SK-N-MC (cell line): ENCODE results near the gene PLSCR3.
A peak's percentile ranks its signal among the peaks of the same experiment; 100 is the strongest.

Experiments
- DNase-seq: peaks from one replicate; pipeline ENCODE4 v3.0.0-alpha.2; 2011; ENCODE audit warnings: low read depth, low spot score
- H3K27ac ChIP-seq: fragments of 200-600 bp; sonication (generic); 2 replicates; pipeline ENCODE4 v1.5.1; 2016; ENCODE audit warnings: mixed run types
- H3K36me3 ChIP-seq: fragments of 200-600 bp; sonication (generic); 2 replicates; pipeline ENCODE4 v1.6.1; 2017; ENCODE audit warnings: antibody characterized with exemption, low read length, mixed read lengths; ENCODE audit not compliant: insufficient read depth
- H3K4me3 ChIP-seq: fragments of 200-600 bp; sonication (generic); 2 replicates; pipeline ENCODE4 v1.5.1; 2016
- H3K9ac ChIP-seq: fragments of 200-600 bp; sonication (generic); 2 replicates; pipeline ENCODE4 v1.8.0; 2017; ENCODE audit warnings: mixed run types, mixed read lengths; ENCODE audit not compliant: insufficient read length
- H3K9me3 ChIP-seq: fragments of 200-600 bp; sonication (generic); 2 replicates; pipeline ENCODE4 v1.6.1; 2017; ENCODE audit warnings: low read depth, mild to moderate bottlenecking, antibody characterized with exemption, low read length, moderate library complexity, mixed read lengths
- EZH2 ChIP-seq: fragments of 200-600 bp; sonication (generic); IDR thresholded peaks from one replicate; pipeline ENCODE4 v1.6.1; 2017; ENCODE audit warnings: antibody characterized with exemption
- FOXP2 ChIP-seq: optimal IDR thresholded peaks from 2 replicates; pipeline ENCODE3; 2011; ENCODE audit warnings: mild to moderate bottlenecking, moderate library complexity; ENCODE audit not compliant: insufficient read depth; ENCODE audit errors: extremely low read length, control extremely low read depth
- POLR2AphosphoS5 ChIP-seq: IDR thresholded peaks from 2 replicates; pipeline ENCODE4 v1.6.1; 2012; ENCODE audit warnings: mild to moderate bottlenecking, low read depth, low read length, borderline replicate concordance

PLSCR3 gene

GRCh38 chr17:7411427-7411750 lies 17.1 kb upstream of the PLSCR3 start:
- TF ChIP-seq FOXP2: no peak
- Histone ChIP-seq H3K36me3 (peaks cover 5% of the 10 kb centered on the region; the same call in 1 of the 2 replicates), H3K4me3 (no peak overlapping the region), H3K27ac (no peak overlapping the region), H3K9ac (no peak overlapping the region), H3K9me3 (no peaks in the 10 kb centered on the region)
- no peak for DNase-seq

GRCh38 chr17:7410634-7411426 lies 16.5 kb upstream of the PLSCR3 start:
- Histone ChIP-seq H3K9me3 (no peaks in the 10 kb centered on the region), H3K36me3 (peaks cover 5% of the 10 kb centered on the region; the same call in 1 of the 2 replicates), H3K4me3 (no peak overlapping the region), H3K27ac (no peak overlapping the region), H3K9ac (no peak overlapping the region)
- no peak for TF ChIP-seq POLR2AphosphoS5
- no peak for TF ChIP-seq FOXP2
- DNase-seq: no peak

DNA sequence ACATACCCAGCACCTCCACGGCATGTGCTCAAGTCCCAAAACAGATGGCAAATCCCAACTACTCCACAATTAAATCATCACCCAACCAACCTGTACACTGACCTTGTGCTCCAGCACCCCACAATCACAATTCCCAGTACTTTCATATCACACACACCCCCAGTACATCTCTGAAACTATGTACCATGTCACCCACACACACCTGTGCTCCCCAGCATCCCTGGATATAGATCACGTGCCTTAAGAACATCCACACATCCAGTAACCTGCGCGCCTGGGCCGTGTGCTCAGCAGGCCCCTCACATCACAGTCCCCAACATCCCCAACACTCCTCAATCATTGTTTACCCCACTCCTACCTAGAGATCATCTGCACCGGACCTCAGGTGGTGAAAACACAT lies 15.4 kb upstream of the PLSCR3 start:
- H3K36me3 ChIP-seq: 0 out of 2 replicates have a peak, but pooled peaks cover 5% of the 10 kb centered on the region

DNA sequence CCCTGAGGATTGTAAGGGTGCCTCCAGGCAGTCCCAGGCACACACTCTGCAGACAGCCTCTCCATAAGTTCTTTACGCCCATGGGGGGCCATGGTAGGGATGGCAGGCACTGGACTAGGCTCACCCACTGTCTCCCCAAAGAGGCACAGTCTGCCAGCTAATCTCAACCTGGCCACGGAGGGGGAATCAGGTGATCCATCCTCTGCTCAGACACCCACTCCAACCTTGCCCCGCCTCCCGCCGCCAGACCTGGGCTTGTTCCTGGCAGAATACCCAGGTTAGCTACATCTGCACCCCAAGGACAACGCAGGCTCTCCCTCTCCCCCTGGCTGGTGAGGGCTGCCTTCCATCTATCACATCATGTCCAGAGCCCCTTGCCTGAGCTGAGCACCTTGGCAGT lies 14.5 kb upstream of the PLSCR3 start:
- no peak for DNase-seq
- H3K4me3 ChIP-seq: no peak overlapping the region

More for the DNA sequence above, 15.4 kb upstream of the PLSCR3 start:
- no peak for DNase-seq
- Histone ChIP-seq H3K9me3 (no peaks in the 10 kb centered on the region), H3K9ac (no peak overlapping the region), H3K27ac (no peak overlapping the region), H3K4me3 (no peak overlapping the region)
- TF ChIP-seq EZH2 (no peak), FOXP2 (no peak), POLR2AphosphoS5 (no peak)

GRCh38 chr17:7408252-7408727 lies 14.0 kb upstream of the PLSCR3 start:
- H3K36me3 ChIP-seq: 0 out of 2 replicates have a peak, but pooled peaks cover 5% of the 10 kb centered on the region
- TF ChIP-seq EZH2: no peak
- no peak overlapping the region for H3K27ac ChIP-seq
- H3K9me3 ChIP-seq: no peaks in the 10 kb centered on the region
- no peak for DNase-seq
- H3K4me3 ChIP-seq: no peak overlapping the region
- no peak overlapping the region for H3K9ac ChIP-seq

More for the DNA sequence above, 14.5 kb upstream of the PLSCR3 start:
- Histone ChIP-seq H3K36me3 (0 out of 2 replicates have a peak, but pooled peaks cover 5% of the 10 kb centered on the region), H3K9me3 (no peaks in the 10 kb centered on the region), H3K9ac (no peak overlapping the region), H3K27ac (no peak overlapping the region)
- TF ChIP-seq POLR2AphosphoS5 (no peak), EZH2 (no peak), FOXP2 (no peak)

DNA sequence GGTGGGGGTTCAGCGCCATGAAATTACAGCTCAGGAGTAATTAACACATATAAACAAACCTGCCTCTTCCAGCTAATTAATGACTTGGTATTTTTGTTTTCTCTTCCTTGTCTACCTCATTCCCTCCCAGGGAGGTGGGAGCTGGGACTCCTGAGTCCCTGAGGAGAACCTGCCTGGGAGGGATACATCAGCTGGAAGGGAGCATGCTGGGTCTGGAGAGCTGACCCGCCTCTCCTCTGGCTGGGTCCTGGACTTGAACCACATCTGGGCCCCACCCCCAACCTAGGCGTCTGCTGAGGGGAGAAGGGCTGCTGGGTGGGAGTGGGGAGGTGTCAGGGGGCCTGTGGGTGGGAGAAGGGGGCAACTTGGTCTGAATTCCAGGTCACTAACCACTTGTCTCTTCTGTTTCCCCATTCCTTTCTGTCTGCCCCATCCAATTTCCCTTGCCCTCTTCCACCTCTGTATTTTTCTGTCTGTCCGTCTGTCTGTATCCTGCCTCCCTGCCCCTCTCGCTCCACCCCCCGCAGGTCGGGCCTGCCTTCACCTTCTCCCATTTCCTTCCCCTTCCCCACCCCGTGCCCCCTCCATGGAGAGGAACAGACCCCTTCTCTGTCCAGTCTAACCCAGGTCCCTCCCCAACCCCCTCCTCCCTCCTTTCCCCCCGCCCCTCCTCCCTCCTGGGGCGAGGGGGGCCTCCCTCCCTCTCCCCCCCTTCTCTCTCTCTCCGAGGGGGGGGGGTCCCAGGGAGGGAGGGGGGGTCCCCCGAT lies 13.3 kb upstream of the PLSCR3 start, which contains the start of gene NLGN2:
Gene NLGN2 (plus strand): TSS at position 361 of the 767 bp plus-strand sequence. CDS start 411 bp downstream, outside the sequence.
- Histone ChIP-seq H3K27ac (no peak within 1 kb of the TSS), H3K36me3 (0 out of 2 replicates have a peak, but pooled peaks cover 5% of the 10 kb centered on the region), H3K9me3 (no peaks in the 10 kb centered on the region), H3K4me3 (no peak within 1 kb of the TSS), H3K9ac (no peak within 1 kb of the TSS)
- TF ChIP-seq FOXP2: no peak
- no peak for TF ChIP-seq EZH2
- no peak for TF ChIP-seq POLR2AphosphoS5
- no peak for DNase-seq

DNA sequence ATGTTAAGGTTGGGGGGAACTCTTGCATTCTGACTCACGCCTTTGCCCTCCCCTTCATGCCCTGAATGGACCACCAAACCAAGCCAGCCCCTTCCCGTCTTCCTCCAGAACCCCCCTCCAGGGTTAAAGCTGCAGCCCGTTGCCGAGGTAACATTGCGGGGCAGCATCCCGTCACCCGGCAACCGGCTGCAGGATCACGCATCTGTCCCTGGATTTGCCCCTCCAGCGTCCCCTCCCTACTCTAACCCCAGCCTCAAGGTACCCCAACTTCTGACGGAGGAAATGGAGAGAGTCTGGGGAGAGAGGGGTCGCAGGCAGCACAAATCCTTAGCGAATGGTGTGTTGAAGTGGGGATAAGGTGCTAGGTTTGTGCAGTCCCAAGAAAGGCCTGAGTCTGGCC lies 12.8 kb upstream of the PLSCR3 start:
- Histone ChIP-seq H3K9ac (no peak overlapping the region), H3K4me3 (no peak overlapping the region), H3K9me3 (no peaks in the 10 kb centered on the region), H3K36me3 (0 out of 2 replicates have a peak, but pooled peaks cover 5% of the 10 kb centered on the region), H3K27ac (no peak overlapping the region)
- no peak for DNase-seq
- no peak for TF ChIP-seq EZH2
- no peak for TF ChIP-seq POLR2AphosphoS5
- no peak for TF ChIP-seq FOXP2

GRCh38 chr17:7406235-7406825 lies 12.0 kb upstream of the PLSCR3 start:
- Histone ChIP-seq H3K36me3 (0 out of 2 replicates have a peak, but pooled peaks cover 5% of the 10 kb centered on the region), H3K9me3 (no peaks in the 10 kb centered on the region), H3K9ac (no peak overlapping the region), H3K27ac (no peak overlapping the region), H3K4me3 (peak overlapping the region; percentile 95)
- TF ChIP-seq POLR2AphosphoS5 (no peak), FOXP2 (no peak), EZH2 (no peak)
- DNase-seq: no peak
